Measurements from ENCODE around the gene IL20RA. TPM values are rescaled to one million over a fixed set of nuclear protein-coding genes. Genes with fewer than 3 reads are reported as not detected.

The IL20RA gene
- total RNA-seq, 2 experiments from 2014 or later: not detected

GRCh38 chr6:137010128-137010718, 34.5 kb downstream of the IL20RA start:
- Mint-ChIP-seq H3K4me1 (no peaks in the 10 kb centered on the region), H3K36me3 (no peaks in the 10 kb centered on the region), H3K9me3 (no peaks in the 10 kb centered on the region), H3K27me3 (peaks cover 52% of the 10 kb centered on the region), H3K4me3 (no peak overlapping the region), H3K27ac (no peak overlapping the region)
- POLR2A ChIA-PET: no interaction called here
- no peak for DNase-seq
- ATAC-seq (ENCODE audit: low read depth): no peak

GRCh38 chr6:137008204-137008603, 36.6 kb downstream of the IL20RA start:
- POLR2A ChIA-PET: no interaction called here
- H3K4me3 Mint-ChIP-seq: no peak overlapping the region
- no peaks in the 10 kb centered on the region for H3K9me3 Mint-ChIP-seq
- H3K27ac Mint-ChIP-seq: no peak overlapping the region
- no peaks in the 10 kb centered on the region for H3K4me1 Mint-ChIP-seq
- DNase-seq (no peak), ATAC-seq (ENCODE audit: low read depth) (no peak)
- H3K36me3 Mint-ChIP-seq: no peaks in the 10 kb centered on the region
- peaks cover 46% of the 10 kb centered on the region for H3K27me3 Mint-ChIP-seq

- ATAC-seq (ENCODE audit: low read depth): no peak
- DNase-seq: no peak
- peaks cover 47% of the 10 kb centered on the region for H3K27me3 Mint-ChIP-seq
- H3K9me3 Mint-ChIP-seq: no peaks in the 10 kb centered on the region
- H3K27ac Mint-ChIP-seq: no peak overlapping the region
- no peaks in the 10 kb centered on the region for H3K36me3 Mint-ChIP-seq
- no peaks in the 10 kb centered on the region for H3K4me1 Mint-ChIP-seq
- no peak overlapping the region for H3K4me3 Mint-ChIP-seq
- POLR2A ChIA-PET: no interaction called here
Observed at GRCh38 chr6:137006056-137006455, 38.7 kb downstream of the IL20RA start.

- Mint-ChIP-seq H3K9me3 (no peaks in the 10 kb centered on the region), H3K27me3 (peaks cover 41% of the 10 kb centered on the region), H3K36me3 (no peaks in the 10 kb centered on the region), H3K27ac (no peak overlapping the region), H3K4me3 (no peak overlapping the region), H3K4me1 (no peaks in the 10 kb centered on the region)
- no peak for ATAC-seq (ENCODE audit: low read depth)
- POLR2A ChIA-PET: no interaction called here
- DNase-seq: no peak
Observed at GRCh38 chr6:137005073-137005472, 39.7 kb downstream of the IL20RA start.

GRCh38 chr6:137002505-137002904, 42.3 kb downstream of the IL20RA start:
- Mint-ChIP-seq H3K27ac (no peak overlapping the region), H3K27me3 (peaks cover 42% of the 10 kb centered on the region)
- POLR2A ChIA-PET: no interaction called here

GRCh38 chr6:137001977-137002302, 42.8 kb downstream of the IL20RA start:
- H3K4me1 Mint-ChIP-seq: no peaks in the 10 kb centered on the region
- no peak for ATAC-seq (ENCODE audit: low read depth)
- H3K36me3 Mint-ChIP-seq: no peaks in the 10 kb centered on the region

More at GRCh38 chr6:137002505-137002904, 42.3 kb downstream of the IL20RA start:
- no peak for DNase-seq
- H3K9me3 Mint-ChIP-seq: no peaks in the 10 kb centered on the region
- H3K4me3 Mint-ChIP-seq: no peak overlapping the region
- no peaks in the 10 kb centered on the region for H3K4me1 Mint-ChIP-seq
- H3K36me3 Mint-ChIP-seq: no peaks in the 10 kb centered on the region
- no peak for ATAC-seq (ENCODE audit: low read depth)

GRCh38 chr6:137001299-137001976, 43.3 kb downstream of the IL20RA start:
- POLR2A ChIA-PET: no interaction called here
- Mint-ChIP-seq H3K4me1 (no peaks in the 10 kb centered on the region), H3K36me3 (no peaks in the 10 kb centered on the region), H3K9me3 (no peaks in the 10 kb centered on the region), H3K27ac (no peak overlapping the region), H3K4me3 (no peak overlapping the region), H3K27me3 (peaks cover 42% of the 10 kb centered on the region)
- DNase-seq: no peak
- no peak for ATAC-seq (ENCODE audit: low read depth)

More at GRCh38 chr6:137001977-137002302, 42.8 kb downstream of the IL20RA start:
- Mint-ChIP-seq H3K9me3 (no peaks in the 10 kb centered on the region), H3K4me3 (no peak overlapping the region), H3K27me3 (peaks cover 38% of the 10 kb centered on the region), H3K27ac (no peak overlapping the region)
- no peak for DNase-seq
- POLR2A ChIA-PET: no interaction called here

GRCh38 chr6:137000825-137001224, 43.9 kb downstream of the IL20RA start:
- POLR2A ChIA-PET: no interaction called here
- no peak for DNase-seq
- Mint-ChIP-seq H3K4me3 (no peak overlapping the region), H3K36me3 (no peaks in the 10 kb centered on the region), H3K9me3 (no peaks in the 10 kb centered on the region), H3K4me1 (no peaks in the 10 kb centered on the region), H3K27ac (no peak overlapping the region), H3K27me3 (peaks cover 48% of the 10 kb centered on the region)
- ATAC-seq (ENCODE audit: low read depth): no peak

GRCh38 chr6:136995521-136995920, 49.2 kb downstream of the IL20RA start:
- Mint-ChIP-seq H3K27ac (no peak overlapping the region), H3K27me3 (peaks cover 65% of the 10 kb centered on the region), H3K4me3 (no peak overlapping the region), H3K36me3 (no peaks in the 10 kb centered on the region), H3K4me1 (no peaks in the 10 kb centered on the region), H3K9me3 (no peaks in the 10 kb centered on the region)
- POLR2A ChIA-PET: no interaction called here
- no peak for DNase-seq
- ATAC-seq (ENCODE audit: low read depth): no peak

GRCh38 chr6:136994782-136995181, 50.0 kb downstream of the IL20RA start:
- Mint-ChIP-seq H3K27me3 (peaks cover 69% of the 10 kb centered on the region), H3K4me3 (no peak overlapping the region), H3K9me3 (no peaks in the 10 kb centered on the region), H3K27ac (no peak overlapping the region), H3K4me1 (no peaks in the 10 kb centered on the region), H3K36me3 (no peaks in the 10 kb centered on the region)
- DNase-seq (no peak), ATAC-seq (ENCODE audit: low read depth) (no peak)
- POLR2A ChIA-PET: no interaction called here

GRCh38 chr6:136992113-136992512, 52.7 kb downstream of the IL20RA start:
- H3K27ac Mint-ChIP-seq: no peak overlapping the region
- DNase-seq (no peak), ATAC-seq (ENCODE audit: low read depth) (no peak)
- H3K27me3 Mint-ChIP-seq: peaks cover 83% of the 10 kb centered on the region
- peaks cover 4% of the 10 kb centered on the region for H3K4me1 Mint-ChIP-seq
- POLR2A ChIA-PET: no interaction called here
- no peak overlapping the region for H3K4me3 Mint-ChIP-seq
- no peaks in the 10 kb centered on the region for H3K9me3 Mint-ChIP-seq
- no peaks in the 10 kb centered on the region for H3K36me3 Mint-ChIP-seq

GRCh38 chr6:136991646-136992045, 53.1 kb downstream of the IL20RA start:
- no peak overlapping the region for H3K4me3 Mint-ChIP-seq
- no peak for ATAC-seq (ENCODE audit: low read depth)
- POLR2A ChIA-PET: no interaction called here

GRCh38 chr6:136990754-136991153, 54.0 kb downstream of the IL20RA start:
- no peak overlapping the region for H3K27ac Mint-ChIP-seq

More at GRCh38 chr6:136991646-136992045, 53.1 kb downstream of the IL20RA start:
- no peak for DNase-seq
- Mint-ChIP-seq H3K9me3 (no peaks in the 10 kb centered on the region), H3K27me3 (peaks cover 82% of the 10 kb centered on the region), H3K36me3 (no peaks in the 10 kb centered on the region), H3K4me1 (peaks cover 4% of the 10 kb centered on the region), H3K27ac (no peak overlapping the region)

GRCh38 chr6:136990242-136990578, 54.6 kb downstream of the IL20RA start:
- H3K4me1 Mint-ChIP-seq: peaks cover 4% of the 10 kb centered on the region
- POLR2A ChIA-PET: no interaction called here
- no peak overlapping the region for H3K27ac Mint-ChIP-seq
- no peaks in the 10 kb centered on the region for H3K36me3 Mint-ChIP-seq
- no peak overlapping the region for H3K4me3 Mint-ChIP-seq
- no peaks in the 10 kb centered on the region for H3K9me3 Mint-ChIP-seq
- peaks cover 75% of the 10 kb centered on the region for H3K27me3 Mint-ChIP-seq
- ATAC-seq (ENCODE audit: low read depth): no peak
- DNase-seq: no peak

More at GRCh38 chr6:136990754-136991153, 54.0 kb downstream of the IL20RA start:
- Mint-ChIP-seq H3K36me3 (no peaks in the 10 kb centered on the region), H3K4me1 (peaks cover 4% of the 10 kb centered on the region), H3K9me3 (no peaks in the 10 kb centered on the region), H3K4me3 (no peak overlapping the region), H3K27me3 (peaks cover 78% of the 10 kb centered on the region)
- POLR2A ChIA-PET: no interaction called here
- ATAC-seq (ENCODE audit: low read depth): no peak
- no peak for DNase-seq
